Neural cell (in vitro differentiated cells): ENCODE data around the gene WWC2. TPM values are rescaled to one million over a fixed set of nuclear protein-coding genes. Genes with fewer than 3 reads are reported as not detected.

Experiments
- H2AFZ ChIP-seq: fragments of 200-600, 300-800 bp; sonication (generic), shearing (Covaris generic); 2 replicates; pipeline ENCODE4 v1.6.0; 2014; ENCODE audit warnings: low read depth, mild to moderate bottlenecking, antibody characterized with exemption, low read length, moderate library complexity
- H3F3A ChIP-seq: fragments of 200-600 bp; shearing (Covaris generic); 2 replicates; pipeline ENCODE4 v1.6.1; 2016; ENCODE audit warnings: mild to moderate bottlenecking, moderate library complexity, mixed read lengths, antibody characterized with exemption, low read length; ENCODE audit not compliant: insufficient read depth, poor library complexity, severe bottlenecking
- H3K27ac ChIP-seq: fragments of 200-600, 300-800 bp; sonication (generic), shearing (Covaris generic); 2 replicates; pipeline ENCODE4 v1.5.1; 2014; ENCODE audit warnings: mild to moderate bottlenecking, low read length, moderate library complexity
- H3K27me3 ChIP-seq: fragments of 300-800, 200-600 bp; sonication (generic), shearing (Covaris generic); 2 replicates; pipeline ENCODE4 v1.6.0; 2014; ENCODE audit warnings: mild to moderate bottlenecking, low read depth, low read length, moderate library complexity; ENCODE audit not compliant: insufficient read depth
- H3K36me3 ChIP-seq: fragments of 300-800, 200-600 bp; sonication (generic), shearing (Covaris generic); 2 replicates; pipeline ENCODE4 v1.5.1; 2014; ENCODE audit warnings: mild to moderate bottlenecking, antibody characterized with exemption, low read length, moderate library complexity; ENCODE audit not compliant: insufficient read depth
- H3K4me2 ChIP-seq: fragments of 300-800, 200-600 bp; sonication (generic), shearing (Covaris generic); 2 replicates; pipeline ENCODE4 v1.6.0; 2014; ENCODE audit warnings: mild to moderate bottlenecking, low read length
- H3K4me3 ChIP-seq: fragments of 300-800, 200-600 bp; sonication (generic), shearing (Covaris generic); 2 replicates; pipeline ENCODE4 v1.5.1; 2014; ENCODE audit warnings: mild to moderate bottlenecking, low read length, moderate library complexity
- H3K79me2 ChIP-seq: fragments of 200-600 bp; shearing (Covaris generic); replicated peaks from 2 replicates; pipeline ENCODE4 v1.6.0; 2014; ENCODE audit warnings: mild to moderate bottlenecking, low read length, moderate library complexity; ENCODE audit not compliant: insufficient read depth
- H3K9ac ChIP-seq: fragments of 300-800, 200-600 bp; sonication (generic), shearing (Covaris generic); 2 replicates; pipeline ENCODE4 v1.6.1; 2016; ENCODE audit warnings: mild to moderate bottlenecking, low read length, mixed read lengths
- H3K9me2 ChIP-seq: fragments of 200-600 bp; shearing (Covaris generic); 2 replicates; pipeline ENCODE4 v1.6.1; 2016; ENCODE audit warnings: mild to moderate bottlenecking, low read length, mixed read lengths; ENCODE audit not compliant: insufficient read depth
- H3K9me3 ChIP-seq: fragments of 200-600, 300-800 bp; sonication (generic), shearing (Covaris generic); 2 replicates; pipeline ENCODE4 v1.6.1; 2016; ENCODE audit warnings: mild to moderate bottlenecking, mixed run types, low read length, moderate library complexity, mixed read lengths
- H4K20me1 ChIP-seq: fragments of 200-600 bp; shearing (Covaris generic); 2 replicates; pipeline ENCODE4 v1.6.1; 2016; ENCODE audit warnings: mild to moderate bottlenecking, mixed run types; ENCODE audit not compliant: insufficient read depth
- CTCF ChIP-seq: fragments of 450-650 bp; IDR thresholded peaks from 2 replicates; pipeline ENCODE4 v1.5.1; 2014; ENCODE audit warnings: antibody characterized with exemption, mild to moderate bottlenecking, moderate library complexity; ENCODE audit not compliant: poor library complexity, severe bottlenecking
- EP300 ChIP-seq: fragments of 450-650 bp; conservative IDR thresholded peaks from 2 replicates; pipeline ENCODE4 v1.6.1; 2014; ENCODE audit warnings: antibody characterized with exemption, mild to moderate bottlenecking, moderate library complexity; ENCODE audit not compliant: poor library complexity, severe bottlenecking
- EZH2 ChIP-seq: fragments of 200-600, 300-800 bp; shearing (Covaris generic), sonication (generic); IDR thresholded peaks from 2 replicates; pipeline ENCODE4 v1.6.1; 2014; ENCODE audit warnings: antibody characterized with exemption, low read length, borderline replicate concordance, mild to moderate bottlenecking; ENCODE audit not compliant: insufficient read depth, poor library complexity, severe bottlenecking
- MXI1 ChIP-seq: fragments of 450-650 bp; conservative IDR thresholded peaks from 2 replicates; pipeline ENCODE4 v1.6.1; 2014; ENCODE audit warnings: antibody characterized with exemption, mild to moderate bottlenecking; ENCODE audit not compliant: poor library complexity, severe bottlenecking
- POLR2AphosphoS5 ChIP-seq: IDR thresholded peaks from 2 replicates; pipeline ENCODE4 v1.6.1; 2012
- RAD21 ChIP-seq: fragments of 450-650 bp; conservative IDR thresholded peaks from 2 replicates; pipeline ENCODE4 v1.6.1; 2014; ENCODE audit warnings: antibody characterized with exemption, mild to moderate bottlenecking, moderate library complexity
- REST ChIP-seq: IDR thresholded peaks from 2 replicates; pipeline ENCODE4 v1.6.1; 2012; ENCODE audit warnings: borderline replicate concordance
- SMC3 ChIP-seq: fragments of 450-650 bp; conservative IDR thresholded peaks from 2 replicates; pipeline ENCODE4 v1.6.1; 2014; ENCODE audit warnings: antibody characterized with exemption, mild to moderate bottlenecking, moderate library complexity; ENCODE audit not compliant: poor library complexity
- TAF1 ChIP-seq: IDR thresholded peaks from 2 replicates; pipeline ENCODE4 v1.6.1; 2012; ENCODE audit warnings: low read depth
- polyA plus RNA-seq: library from polyadenylated mRNA; depleted of rRNA; stranded (reverse); fragments of >200 nt; gene quantifications from 2 replicates; pipeline ENCODE4 v1.2.3, GENCODE V29; 2014

Gene WWC2
- polyA plus RNA-seq, 1 donor from 2014 or later: 5.7 TPM

GRCh38 chr4:183185559-183185958 lies 86.5 kb downstream of the WWC2 start:
- H4K20me1 ChIP-seq: no peaks in the 10 kb centered on the region
- no peaks in the 10 kb centered on the region for H3F3A ChIP-seq
- no peak overlapping the region for H3K9ac ChIP-seq
- no peak overlapping the region for H3K4me2 ChIP-seq
- H3K4me3 ChIP-seq: no peak overlapping the region
- H3K9me3 ChIP-seq: no peaks in the 10 kb centered on the region
- no peaks in the 10 kb centered on the region for H3K79me2 ChIP-seq
- no peaks in the 10 kb centered on the region for H3K27me3 ChIP-seq
- TF ChIP-seq TAF1 (no peak), SMC3 (no peak), POLR2AphosphoS5 (no peak), REST (no peak), EZH2 (no peak), MXI1 (no peak), RAD21 (no peak), CTCF (no peak), EP300 (no peak)
- H3K9me2 ChIP-seq: no peaks in the 10 kb centered on the region
- H3K27ac ChIP-seq: no peak overlapping the region
- no peaks in the 10 kb centered on the region for H3K36me3 ChIP-seq
- no peak overlapping the region for H2AFZ ChIP-seq

- H3K79me2 ChIP-seq: no peaks in the 10 kb centered on the region
- H3K9ac ChIP-seq: no peak overlapping the region
Measured at GRCh38 chr4:183186813-183187212, 87.8 kb downstream of the WWC2 start.

More at GRCh38 chr4:183186813-183187212, 87.8 kb downstream of the WWC2 start:
- no peak overlapping the region for H3K4me3 ChIP-seq
- no peak for TF ChIP-seq RAD21
- no peak for TF ChIP-seq MXI1
- no peak for TF ChIP-seq TAF1
- no peak for TF ChIP-seq EP300
- no peak for TF ChIP-seq POLR2AphosphoS5
- no peak for TF ChIP-seq REST
- TF ChIP-seq CTCF: no peak
- TF ChIP-seq SMC3: no peak
- no peak for TF ChIP-seq EZH2
- no peaks in the 10 kb centered on the region for H3K9me2 ChIP-seq
- no peak overlapping the region for H3K27ac ChIP-seq
- no peaks in the 10 kb centered on the region for H3K27me3 ChIP-seq
- no peaks in the 10 kb centered on the region for H3F3A ChIP-seq
- H4K20me1 ChIP-seq: no peaks in the 10 kb centered on the region
- no peak overlapping the region for H3K4me2 ChIP-seq
- no peak overlapping the region for H2AFZ ChIP-seq
- H3K36me3 ChIP-seq: no peaks in the 10 kb centered on the region
- no peaks in the 10 kb centered on the region for H3K9me3 ChIP-seq
